Left hindlimb (tissue), 1 donor: ENCODE data around the gene PDE3A.
"Not testable (repeated sequence)": the region's sequence is repeated elsewhere in the genome, so short reads cannot be mapped to it uniquely, and the experiment has no call there.

Source experiments
- DNase-seq: peaks from one replicate; pipeline ENCODE4 v3.0.0-alpha.2; 2018

PDE3A gene

DNA sequence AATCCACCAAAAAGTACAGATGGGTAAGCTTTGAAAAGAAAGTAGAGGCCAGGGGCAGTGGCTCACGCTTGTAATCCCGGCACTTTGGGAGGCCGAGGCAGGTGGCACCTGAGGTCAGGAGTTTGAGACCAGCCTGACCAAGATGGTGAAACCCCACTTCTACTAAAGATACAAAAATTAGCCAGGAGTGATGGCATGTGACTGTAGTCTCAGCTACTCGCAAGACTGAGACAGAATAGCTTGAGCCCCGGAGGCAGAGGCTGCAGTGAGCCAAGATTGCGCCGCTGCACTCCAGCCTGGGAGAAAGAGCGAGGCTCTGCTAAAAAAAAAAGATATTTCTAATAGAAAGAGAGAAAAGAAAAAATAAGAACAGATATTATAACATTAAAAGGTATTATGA is 192.6 kb downstream of the PDE3A start:
- no peak for DNase-seq

DNA sequence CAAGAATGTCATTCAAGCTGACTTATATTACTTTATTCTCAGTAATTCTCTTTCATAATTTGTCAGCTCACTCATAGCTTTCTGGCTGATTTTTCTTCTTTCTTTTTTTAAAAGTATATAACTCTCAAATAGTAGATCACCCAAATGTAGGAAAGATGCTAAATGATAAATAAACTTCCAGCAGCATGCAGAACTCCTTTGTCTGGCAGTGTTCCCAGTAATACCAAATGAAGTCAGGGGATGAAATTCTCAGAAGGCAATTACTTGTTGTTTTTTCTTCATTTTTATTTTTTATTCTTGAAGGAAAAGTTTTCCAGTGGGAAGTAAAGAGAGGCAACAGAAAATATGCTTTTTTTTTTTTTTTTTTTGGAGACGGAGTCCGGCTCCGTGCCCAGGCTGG is 193.5 kb downstream of the PDE3A start:
- no peak for DNase-seq

DNA sequence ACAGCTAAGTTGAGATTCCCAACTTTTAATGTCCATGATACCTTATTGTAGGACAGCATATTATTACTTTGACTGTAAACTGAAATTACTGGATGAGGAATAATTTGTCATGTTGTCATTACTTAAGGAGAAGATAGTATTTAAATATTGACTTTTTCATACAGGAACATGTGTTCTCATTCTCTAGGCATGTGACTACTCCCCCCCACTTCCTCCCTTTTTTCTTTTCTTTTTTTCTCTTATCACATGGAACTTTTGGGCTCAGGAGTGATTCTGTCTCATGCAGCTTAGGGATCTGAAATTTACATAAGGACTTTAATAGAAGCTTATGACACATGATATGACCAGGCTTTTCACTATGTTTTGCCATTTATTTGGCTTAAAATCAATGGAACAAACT is 199.1 kb downstream of the PDE3A start:
- DNase-seq = no peak

DNA sequence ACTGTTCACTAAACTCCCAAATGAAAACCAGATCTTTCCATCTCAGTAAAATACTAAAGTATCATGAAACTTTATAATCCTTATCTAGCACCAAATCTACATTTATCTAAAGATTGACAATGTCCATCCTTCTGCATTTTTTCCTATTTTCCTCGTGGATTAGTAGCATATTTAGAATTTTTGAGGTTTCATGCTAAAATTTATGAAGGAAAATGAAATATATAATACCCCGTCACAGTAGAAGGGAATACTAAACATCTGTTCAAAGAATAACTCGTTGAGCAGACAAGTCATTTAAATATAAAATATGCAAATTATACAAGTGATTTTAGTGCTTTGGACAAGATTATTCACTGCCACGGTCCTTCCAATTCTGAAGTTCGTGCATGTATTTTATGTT is 204.1 kb downstream of the PDE3A start:
- DNase-seq = no peak

DNA sequence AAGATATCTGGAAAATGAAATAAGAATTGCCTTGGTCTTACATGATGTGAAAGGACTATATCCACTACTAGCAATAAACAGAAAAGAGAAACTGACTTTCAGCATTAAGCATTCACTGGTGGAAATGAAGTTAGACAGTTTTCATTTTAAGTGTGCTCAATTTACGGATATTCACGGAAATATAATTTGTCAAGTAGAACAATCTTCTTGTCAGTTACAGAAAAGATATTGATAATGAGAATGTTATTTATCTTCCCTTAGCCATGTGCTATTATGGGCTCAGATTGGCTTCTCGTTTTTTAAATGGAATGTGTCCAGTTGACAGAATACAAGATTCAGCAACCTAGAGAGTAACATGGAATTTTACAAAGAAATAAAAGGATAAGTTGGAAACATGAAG is 208.2 kb downstream of the PDE3A start:
- no peak for DNase-seq

DNA sequence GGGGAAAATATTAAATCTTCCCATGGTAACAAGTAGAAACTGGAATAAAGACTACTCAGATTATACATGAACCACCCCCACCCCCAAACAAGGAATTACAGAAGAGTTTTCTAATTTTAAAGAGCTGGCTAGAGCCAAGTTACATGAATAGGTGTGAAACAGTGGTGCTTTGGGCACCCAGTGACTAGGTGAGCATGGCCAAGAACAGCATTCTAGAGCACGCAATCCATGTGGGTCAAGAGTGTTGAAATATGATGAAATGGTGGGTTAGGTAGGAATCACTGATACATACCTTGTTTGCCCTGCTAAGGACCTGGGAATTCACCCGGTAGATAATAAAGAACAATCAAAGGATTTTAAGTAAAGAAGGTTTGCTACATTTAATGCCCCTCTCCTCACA is 208.7 kb downstream of the PDE3A start:
- no peak for DNase-seq

DNA sequence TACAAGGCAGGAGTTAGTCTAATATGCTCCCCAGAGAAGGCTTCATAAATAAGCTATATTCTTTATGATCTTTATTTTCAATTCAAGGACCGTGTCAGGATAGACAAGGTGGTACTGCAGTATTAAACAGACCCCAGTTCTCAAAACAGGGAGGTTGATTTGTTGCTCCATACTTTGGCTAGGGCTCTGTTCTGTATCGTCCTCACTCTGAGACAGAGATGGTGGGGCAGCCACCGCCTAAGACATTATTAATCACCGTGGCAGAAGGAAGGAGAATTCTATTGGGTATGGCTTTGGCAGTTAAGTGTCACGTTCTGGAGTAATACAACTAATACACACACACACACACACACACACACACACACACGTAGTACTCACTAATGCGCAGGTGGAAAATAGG is 209.8 kb downstream of the PDE3A start:
- DNase-seq = no peak

DNA sequence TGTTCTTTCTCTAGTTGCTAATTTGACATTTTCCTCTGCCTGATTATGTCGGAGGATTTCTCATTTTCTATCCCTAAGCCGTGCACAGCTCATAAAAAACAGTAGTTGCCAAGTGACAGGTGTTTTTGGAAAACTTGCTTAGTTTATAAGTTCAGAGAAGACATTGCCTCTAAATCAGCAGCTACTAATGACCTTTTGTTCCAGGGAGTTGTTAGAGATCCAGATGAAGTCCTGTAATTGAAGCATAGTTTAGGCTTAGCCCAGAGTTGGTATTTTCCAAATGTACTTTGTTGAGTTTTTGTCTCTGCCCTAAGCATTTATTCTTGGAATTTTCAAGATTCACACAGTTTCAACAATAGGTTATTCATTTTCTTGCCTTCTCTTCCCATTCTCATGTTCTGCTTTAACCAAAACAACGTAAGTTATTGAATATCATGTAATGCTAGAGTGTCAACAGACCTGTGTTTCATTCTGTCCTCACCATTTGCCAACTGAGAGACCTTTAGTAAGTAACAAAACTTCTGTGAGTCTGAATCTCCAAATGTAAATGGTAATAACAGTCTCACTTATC is 216.8 kb downstream of the PDE3A start:
- DNase-seq = no peak

DNA sequence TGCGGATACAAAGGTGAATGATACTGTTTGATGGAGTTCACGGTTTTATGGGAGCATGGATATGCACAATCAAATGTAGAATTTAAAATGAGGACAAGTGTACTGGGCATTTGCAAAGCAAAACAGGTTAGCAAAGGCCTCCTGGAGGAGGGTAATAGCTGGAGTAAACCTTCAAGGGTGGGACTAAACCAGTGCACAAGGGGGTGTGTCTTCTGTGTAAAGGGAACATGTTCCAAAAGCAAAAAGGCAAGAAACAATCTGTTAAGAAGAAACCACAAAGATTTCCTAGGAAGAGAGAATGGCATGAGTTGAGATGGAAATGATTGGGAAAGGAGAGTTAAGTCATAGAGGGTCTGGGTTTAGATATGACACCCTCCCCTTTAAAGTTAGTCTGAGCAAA is 217.6 kb downstream of the PDE3A start:
- DNase-seq = no peak

DNA sequence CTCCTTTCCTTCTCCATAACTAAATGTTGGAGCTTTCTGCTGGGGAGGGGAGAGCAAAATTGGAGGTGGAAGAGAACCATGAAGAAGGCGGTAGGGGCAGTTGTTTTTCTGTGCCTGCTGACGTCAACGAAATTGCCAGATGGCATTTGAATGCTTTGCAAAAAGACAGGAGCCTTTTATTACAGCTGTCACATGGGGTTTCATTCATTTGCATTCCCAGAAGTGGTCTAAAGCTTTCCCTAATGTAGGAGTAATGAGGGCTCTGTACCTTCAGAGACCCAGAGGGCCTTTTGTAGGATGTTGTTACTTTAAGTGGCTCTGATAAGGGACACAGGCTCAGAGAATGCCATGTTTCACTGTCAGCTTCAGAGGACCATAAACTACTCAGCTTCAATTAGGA is 219.7 kb downstream of the PDE3A start:
- DNase-seq = no peak

DNA sequence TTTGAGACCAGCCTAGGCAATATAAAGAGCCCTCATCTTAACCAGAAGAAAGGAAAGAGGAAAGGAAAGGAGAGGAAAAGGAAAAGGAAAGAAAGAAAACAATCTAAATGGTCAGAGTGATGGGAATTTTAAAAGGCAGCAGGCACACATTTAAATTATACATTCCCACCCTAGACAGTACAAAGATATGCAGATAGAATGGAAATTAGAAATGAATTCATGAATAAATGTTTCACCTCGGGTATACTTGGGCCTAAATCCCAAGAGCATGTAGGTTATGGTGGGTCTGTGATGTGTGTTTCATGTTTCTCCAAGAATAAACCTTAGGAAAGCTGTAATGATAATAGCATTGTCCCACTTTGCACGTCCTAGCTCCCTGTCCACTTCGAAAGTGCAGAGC is 222.2 kb downstream of the PDE3A start:
- DNase-seq = no peak

DNA sequence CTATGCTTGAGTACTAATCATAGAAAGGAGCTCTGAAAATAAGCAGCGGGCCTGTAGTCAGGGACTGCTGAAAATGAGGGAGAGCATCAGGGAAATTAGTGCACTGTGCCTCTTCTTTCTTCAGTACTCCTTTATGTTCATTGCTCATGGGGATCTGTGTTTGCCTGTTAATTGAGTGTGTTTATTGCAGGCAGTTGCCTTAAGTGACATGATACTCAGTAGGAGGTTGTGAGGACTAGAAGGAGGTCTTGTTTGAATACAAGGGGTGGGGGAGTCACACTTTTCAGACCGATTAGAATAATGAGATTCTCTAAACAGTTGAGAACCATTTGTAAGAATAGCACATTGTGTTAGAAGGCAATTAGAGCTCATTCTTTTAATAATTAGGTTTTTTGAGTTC is 224.2 kb downstream of the PDE3A start:
- DNase-seq = no peak

DNA sequence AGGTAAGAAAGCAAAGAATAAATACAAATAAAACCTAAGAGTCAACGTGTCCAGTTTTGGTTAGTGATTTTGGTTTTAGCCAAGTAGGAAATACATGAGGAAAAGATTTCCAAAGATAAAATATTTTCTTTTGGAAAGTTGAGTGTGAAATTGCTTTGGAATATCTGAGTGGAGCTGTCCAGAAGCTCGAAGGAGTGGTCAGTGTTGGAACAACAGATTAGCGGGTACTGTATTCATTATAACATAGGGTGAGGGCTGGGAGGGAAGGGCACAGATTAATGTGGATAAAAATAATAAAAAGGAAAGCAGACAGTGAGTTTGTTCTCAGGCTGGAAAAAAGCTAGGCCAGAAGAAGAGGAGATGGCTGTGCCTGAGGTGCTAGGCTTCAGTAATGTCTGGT is 225.3 kb downstream of the PDE3A start:
- DNase-seq = no peak

DNA sequence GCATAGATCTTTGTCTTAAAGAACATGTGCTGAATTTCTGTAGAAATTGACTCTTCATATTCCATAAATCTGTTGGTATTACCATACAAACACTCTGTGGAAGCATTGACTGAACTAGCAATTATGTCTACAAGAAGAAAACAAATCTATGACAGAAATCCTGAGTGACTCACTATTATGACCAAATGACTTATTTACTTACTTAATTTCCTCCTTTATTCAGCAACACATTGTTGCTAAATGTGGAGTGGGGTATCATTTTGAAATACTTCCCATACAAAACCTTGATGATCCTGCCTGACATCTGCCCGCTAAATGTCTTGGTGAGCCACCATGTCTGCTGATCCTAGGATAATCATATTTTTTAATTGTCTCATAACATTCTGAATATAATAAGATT is 227.7 kb downstream of the PDE3A start:
- no peak for DNase-seq

DNA sequence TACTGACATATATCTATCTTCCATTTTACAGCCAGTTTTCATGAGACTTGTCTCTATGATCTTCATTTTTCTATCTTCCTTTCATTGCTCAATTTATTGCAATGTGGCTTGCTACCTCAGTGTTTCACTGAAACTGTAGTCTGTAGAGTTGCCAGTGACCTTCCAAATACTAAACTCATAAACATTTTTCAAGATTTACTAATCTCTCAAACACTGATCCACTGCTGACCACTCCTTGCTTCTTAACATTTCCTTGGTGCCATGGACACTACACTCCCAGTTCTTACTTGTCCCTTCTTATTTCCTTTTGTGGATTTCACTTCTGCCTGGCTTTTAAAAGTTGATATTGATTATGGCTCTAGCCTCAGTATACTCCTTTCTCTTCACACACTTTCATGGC is 231.4 kb downstream of the PDE3A start:
- DNase-seq = no peak

DNA sequence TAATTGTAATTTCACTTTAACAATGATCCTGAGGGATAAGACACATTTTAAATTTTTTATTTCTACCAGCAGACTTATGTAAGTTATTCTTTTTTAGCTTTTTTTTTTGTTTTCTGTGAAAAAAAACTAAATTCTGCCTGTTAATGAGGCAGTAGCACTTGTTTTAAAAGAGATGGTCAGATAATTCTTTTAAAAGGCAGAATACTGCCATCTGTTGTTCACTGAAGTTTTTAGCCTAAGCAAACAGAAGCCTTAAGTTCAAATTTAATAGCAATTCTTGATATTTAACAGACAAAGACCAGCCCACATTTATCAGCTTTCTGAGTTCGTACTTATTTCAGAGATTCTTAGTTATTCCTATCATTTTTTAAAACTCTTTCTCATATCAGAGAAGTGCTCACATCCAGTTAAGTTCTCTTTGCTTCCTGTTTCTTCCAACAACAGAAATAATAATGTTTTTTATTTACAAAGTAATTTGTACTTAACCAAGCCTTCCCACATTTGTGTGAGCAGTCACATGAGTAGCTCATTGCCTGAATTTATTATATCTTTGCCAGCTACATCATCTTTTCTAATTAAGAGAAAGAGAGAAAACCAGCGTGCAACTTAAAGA is 233.4 kb downstream of the PDE3A start:
- DNase-seq = no peak

DNA sequence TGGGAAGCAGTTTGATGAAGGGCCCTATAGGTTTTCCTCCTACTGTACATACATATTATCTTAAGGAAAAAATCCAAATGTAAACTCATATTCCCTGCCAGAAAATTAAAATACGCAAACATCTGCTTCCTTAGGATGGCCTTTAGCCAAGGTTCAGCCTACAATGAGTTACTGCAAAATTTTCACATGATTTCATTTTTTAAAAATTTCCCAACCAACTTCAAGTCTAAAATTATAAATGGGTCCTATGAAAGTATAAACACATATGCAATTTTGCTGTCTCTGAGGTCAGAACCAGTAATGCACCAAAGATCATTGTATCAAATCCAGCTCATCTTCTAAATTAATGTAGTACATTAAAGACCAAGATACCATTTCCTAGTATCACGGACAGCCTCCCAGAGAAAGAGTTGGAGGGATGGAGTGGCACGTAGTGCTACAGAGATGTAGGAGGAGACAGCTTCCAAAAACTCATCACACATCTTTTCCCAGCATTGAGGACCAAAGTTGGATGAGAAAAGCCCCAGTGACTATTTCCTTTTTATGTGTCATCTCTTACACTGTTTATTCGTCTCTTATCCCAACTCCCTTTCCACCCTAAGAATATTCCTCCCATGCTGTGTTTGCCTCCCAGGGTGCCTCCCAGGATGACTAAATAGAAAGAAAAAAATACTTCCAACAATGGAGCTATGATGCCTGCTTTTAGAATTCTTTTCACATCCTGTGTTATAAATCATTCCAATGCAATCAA is 234.5 kb downstream of the PDE3A start:
- DNase-seq = no peak

DNA sequence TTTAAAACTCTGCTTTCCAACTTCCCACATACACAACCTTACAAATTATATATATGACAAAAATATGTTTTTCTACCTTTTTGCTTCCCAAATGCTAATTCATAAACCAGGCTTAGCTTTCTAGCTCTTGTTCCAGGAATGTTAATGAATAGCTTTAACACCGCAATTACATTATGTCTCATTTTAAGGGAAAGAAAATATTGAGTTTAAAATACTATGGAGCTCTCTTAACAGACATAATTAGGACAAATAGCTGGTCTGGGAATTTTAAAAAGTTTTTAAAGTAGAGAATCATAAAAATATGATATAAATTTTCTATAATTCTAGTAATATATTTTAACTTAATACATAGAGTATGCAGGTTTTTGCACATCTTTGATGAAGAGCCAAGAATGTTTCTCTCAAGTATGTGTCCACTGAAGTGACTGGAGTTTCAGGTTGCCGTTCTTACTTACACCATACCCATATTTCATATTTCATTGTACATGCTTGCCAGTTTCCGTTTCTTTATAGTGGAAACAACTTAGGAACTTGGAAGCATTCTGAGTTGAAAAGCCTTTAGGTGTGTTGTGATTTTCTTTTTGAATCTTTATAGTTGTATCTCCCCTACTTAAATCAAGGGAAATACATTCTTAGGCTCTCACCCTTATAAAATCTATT is 236.2 kb downstream of the PDE3A start:
- DNase-seq = no peak

DNA sequence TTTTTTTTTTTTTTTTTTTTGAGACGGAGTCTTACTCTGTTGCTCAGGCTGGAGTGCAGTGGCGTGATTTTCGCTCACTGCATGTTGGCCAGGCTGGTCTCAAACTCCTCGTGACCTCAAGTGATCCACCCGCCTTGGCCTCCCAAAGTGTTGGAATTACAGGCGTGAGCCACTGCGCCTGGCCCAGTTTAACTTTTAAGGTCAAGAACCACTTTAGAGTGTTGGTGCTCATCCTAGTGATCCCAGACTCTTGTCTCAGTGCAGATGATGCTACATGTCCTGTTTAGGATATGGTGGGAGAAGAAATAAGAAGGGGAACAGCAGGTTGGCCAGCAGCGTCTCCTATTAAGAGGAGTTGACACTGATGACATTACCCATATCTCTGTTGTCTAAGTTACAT is 246.7 kb downstream of the PDE3A start:
- not testable (repeated sequence) for DNase-seq

DNA sequence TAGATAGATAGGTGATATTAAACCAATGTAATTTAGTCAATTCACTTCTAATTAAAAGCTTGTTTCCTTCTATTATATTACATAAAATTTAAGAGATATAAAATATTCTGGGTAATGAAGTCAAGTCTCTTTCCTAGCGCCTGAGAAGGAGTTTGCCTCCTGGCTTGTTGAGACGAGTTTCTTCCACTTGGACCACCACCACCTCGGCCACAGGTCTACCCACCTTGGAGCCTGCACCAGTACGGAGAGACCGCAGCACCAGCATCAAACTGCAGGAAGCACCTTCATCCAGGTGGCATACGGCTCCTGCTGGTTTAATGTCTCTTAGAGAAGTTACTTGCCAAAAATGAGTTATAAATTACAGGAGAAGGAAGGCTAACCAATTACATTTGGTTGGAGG is 247.8 kb downstream of the PDE3A start:
- DNase-seq = no peak

DNA sequence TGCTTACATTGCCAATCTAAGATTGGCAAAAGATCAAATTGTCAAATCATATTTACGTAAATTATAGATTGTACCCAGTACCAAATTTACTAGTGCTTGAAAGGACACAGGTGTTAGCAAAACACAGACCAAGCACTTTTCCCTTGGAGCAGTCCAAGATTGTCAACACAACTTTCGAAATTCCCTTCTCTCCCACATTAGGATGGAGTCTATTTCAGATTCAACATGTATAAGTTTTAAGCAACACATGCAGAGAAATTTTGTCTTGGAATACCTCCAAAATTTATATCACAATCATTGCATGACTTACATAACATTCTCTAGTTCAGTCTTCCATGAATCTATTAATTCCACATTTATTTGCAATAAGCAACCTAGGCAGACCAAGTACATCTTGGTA is 251.9 kb downstream of the PDE3A start:
- no peak for DNase-seq

DNA sequence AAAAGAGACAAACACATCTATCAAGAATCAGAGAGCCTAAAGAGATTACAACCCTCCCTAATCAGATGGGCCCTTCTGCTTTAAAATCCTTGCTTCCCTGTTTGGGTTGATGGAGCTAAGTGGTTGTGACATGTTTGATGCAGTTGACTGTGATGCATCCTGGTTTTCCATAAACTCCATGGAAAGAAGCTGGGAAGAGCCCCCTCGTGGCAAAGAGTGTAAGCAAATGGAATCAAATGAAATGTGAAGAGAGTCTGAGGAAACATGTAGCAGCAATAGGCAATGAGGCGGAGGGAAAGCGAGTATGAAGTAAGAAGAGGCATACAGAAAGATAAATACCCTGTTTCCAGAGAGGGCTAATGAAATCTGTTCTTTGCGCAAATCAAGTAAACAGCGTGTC is 256.4 kb downstream of the PDE3A start:
- no peak for DNase-seq

DNA sequence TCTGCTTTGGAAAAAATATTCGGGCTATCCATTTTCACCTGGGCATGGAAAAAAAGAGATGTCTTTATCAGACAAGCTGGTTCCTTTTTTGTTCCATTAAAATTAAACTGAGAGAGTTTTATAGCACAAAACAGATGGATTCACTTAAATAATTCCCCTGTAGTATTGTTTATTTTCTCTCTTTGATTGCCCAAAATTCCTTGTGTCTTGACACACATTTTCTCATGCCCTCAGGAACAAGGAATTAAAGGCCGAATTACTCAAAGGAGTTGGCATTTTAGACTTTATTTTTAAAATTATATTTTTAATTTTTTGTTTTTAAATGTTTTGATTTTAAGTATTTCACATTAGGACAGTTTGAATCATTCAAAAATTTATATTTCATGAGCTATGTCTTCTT is 257.2 kb downstream of the PDE3A start:
- DNase-seq = no peak

DNA sequence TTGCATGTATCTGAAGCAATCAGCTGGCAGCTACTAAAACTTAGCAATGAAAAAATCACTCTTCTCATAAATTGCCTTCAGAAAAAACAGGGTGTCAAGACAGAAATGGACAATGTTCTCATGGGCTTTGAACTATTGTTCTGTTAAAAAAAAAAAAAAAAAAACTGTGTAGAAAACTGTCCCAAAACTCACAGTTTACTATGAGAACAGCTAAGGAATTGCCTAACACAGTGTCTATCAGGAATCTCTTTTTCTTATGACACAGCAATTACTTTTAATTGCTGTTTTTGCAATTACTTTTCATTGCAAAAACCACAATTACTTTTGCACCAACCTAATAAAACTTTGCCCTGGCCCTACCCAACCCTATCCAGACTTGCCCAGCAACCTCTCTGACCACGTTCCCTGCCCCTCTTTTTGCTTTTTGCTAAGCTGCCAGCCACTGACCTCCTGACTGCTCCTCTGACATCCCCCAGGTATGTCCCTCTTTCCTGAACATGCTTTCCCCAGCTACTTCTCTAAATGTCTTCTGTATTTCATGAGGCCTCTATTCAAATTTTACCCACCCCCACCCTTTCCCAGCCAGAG is 258.8 kb downstream of the PDE3A start:
- no peak for DNase-seq
